Measurements from ENCODE around the gene TAOK2.

TAOK2 gene

GRCh38 chr16:30003670-30004423 is 30.2 kb downstream of the TAOK2 start:
- no peak overlapping the region for H3K9ac ChIP-seq (ENCODE audit: low read depth, low read length)

GRCh38 chr16:30004424-30004776 is 30.7 kb downstream of the TAOK2 start:
- Histone ChIP-seq H3K36me3 (ENCODE audit: control insufficient read depth, insufficient read depth, low read length) (peaks cover 37% of the 10 kb centered on the region), H3K4me1 (ENCODE audit: control insufficient read depth, insufficient read depth, low read length) (peaks cover 2% of the 10 kb centered on the region), H3K27me3 (ENCODE audit: control insufficient read depth, insufficient read depth, low read length) (peaks cover 3% of the 10 kb centered on the region), H3K9me3 (ENCODE audit: control insufficient read depth, insufficient read depth, low read length) (no peaks in the 10 kb centered on the region), H3K9ac (ENCODE audit: low read depth, low read length) (no peak overlapping the region), H3K4me3 (ENCODE audit: low read depth, low read length) (no peak overlapping the region)

More at GRCh38 chr16:30003670-30004423, 30.2 kb downstream of the TAOK2 start:
- Histone ChIP-seq H3K36me3 (ENCODE audit: control insufficient read depth, insufficient read depth, low read length) (peaks cover 37% of the 10 kb centered on the region), H3K9me3 (ENCODE audit: control insufficient read depth, insufficient read depth, low read length) (no peaks in the 10 kb centered on the region), H3K4me1 (ENCODE audit: control insufficient read depth, insufficient read depth, low read length) (peaks cover 2% of the 10 kb centered on the region), H3K4me3 (ENCODE audit: low read depth, low read length) (no peak overlapping the region), H3K27me3 (ENCODE audit: control insufficient read depth, insufficient read depth, low read length) (no peaks in the 10 kb centered on the region)

- H3K4me1 ChIP-seq (ENCODE audit: control insufficient read depth, insufficient read depth, low read length), result peaks cover 2% of the 10 kb centered on the region
- peaks cover 4% of the 10 kb centered on the region for H3K27me3 ChIP-seq (ENCODE audit: control insufficient read depth, insufficient read depth, low read length)
- H3K4me3 ChIP-seq (ENCODE audit: low read depth, low read length), result no peak overlapping the region
- peaks cover 37% of the 10 kb centered on the region for H3K36me3 ChIP-seq (ENCODE audit: control insufficient read depth, insufficient read depth, low read length)
- no peak overlapping the region for H3K9ac ChIP-seq (ENCODE audit: low read depth, low read length)
- no peaks in the 10 kb centered on the region for H3K9me3 ChIP-seq (ENCODE audit: control insufficient read depth, insufficient read depth, low read length)
Measured at GRCh38 chr16:30004811-30005242, 31.2 kb downstream of the TAOK2 start.

GRCh38 chr16:30005341-30006094 is 31.9 kb downstream of the TAOK2 start:
- H3K4me1 ChIP-seq (ENCODE audit: control insufficient read depth, insufficient read depth, low read length), result peaks cover 2% of the 10 kb centered on the region
- H3K36me3 ChIP-seq (ENCODE audit: control insufficient read depth, insufficient read depth, low read length), result peaks cover 37% of the 10 kb centered on the region
- H3K9ac ChIP-seq (ENCODE audit: low read depth, low read length), result no peak overlapping the region

GRCh38 chr16:30006095-30006473 is 32.4 kb downstream of the TAOK2 start:
- Histone ChIP-seq H3K9ac (ENCODE audit: low read depth, low read length) (no peak overlapping the region), H3K27me3 (ENCODE audit: control insufficient read depth, insufficient read depth, low read length) (peaks cover 12% of the 10 kb centered on the region), H3K4me3 (ENCODE audit: low read depth, low read length) (no peak overlapping the region), H3K9me3 (ENCODE audit: control insufficient read depth, insufficient read depth, low read length) (no peaks in the 10 kb centered on the region), H3K4me1 (ENCODE audit: control insufficient read depth, insufficient read depth, low read length) (peaks cover 2% of the 10 kb centered on the region), H3K36me3 (ENCODE audit: control insufficient read depth, insufficient read depth, low read length) (peaks cover 37% of the 10 kb centered on the region)

More at GRCh38 chr16:30005341-30006094, 31.9 kb downstream of the TAOK2 start:
- Histone ChIP-seq H3K27me3 (ENCODE audit: control insufficient read depth, insufficient read depth, low read length) (peaks cover 11% of the 10 kb centered on the region), H3K4me3 (ENCODE audit: low read depth, low read length) (no peak overlapping the region), H3K9me3 (ENCODE audit: control insufficient read depth, insufficient read depth, low read length) (no peaks in the 10 kb centered on the region)

- no peak overlapping the region for H3K4me3 ChIP-seq (ENCODE audit: low read depth, low read length)
- H3K9ac ChIP-seq (ENCODE audit: low read depth, low read length), result no peak overlapping the region
- peaks cover 12% of the 10 kb centered on the region for H3K27me3 ChIP-seq (ENCODE audit: control insufficient read depth, insufficient read depth, low read length)
- no peaks in the 10 kb centered on the region for H3K9me3 ChIP-seq (ENCODE audit: control insufficient read depth, insufficient read depth, low read length)
- H3K4me1 ChIP-seq (ENCODE audit: control insufficient read depth, insufficient read depth, low read length), result no peaks in the 10 kb centered on the region
- H3K36me3 ChIP-seq (ENCODE audit: control insufficient read depth, insufficient read depth, low read length), result peaks cover 34% of the 10 kb centered on the region
Measured at GRCh38 chr16:30006659-30007377, 33.1 kb downstream of the TAOK2 start.

- peaks cover 15% of the 10 kb centered on the region for H3K27me3 ChIP-seq (ENCODE audit: control insufficient read depth, insufficient read depth, low read length)
- H3K4me3 ChIP-seq (ENCODE audit: low read depth, low read length), result no peak overlapping the region
- H3K9me3 ChIP-seq (ENCODE audit: control insufficient read depth, insufficient read depth, low read length), result no peaks in the 10 kb centered on the region
- H3K36me3 ChIP-seq (ENCODE audit: control insufficient read depth, insufficient read depth, low read length), result peaks cover 28% of the 10 kb centered on the region
- no peaks in the 10 kb centered on the region for H3K4me1 ChIP-seq (ENCODE audit: control insufficient read depth, insufficient read depth, low read length)
- H3K9ac ChIP-seq (ENCODE audit: low read depth, low read length), result no peak overlapping the region
Measured at GRCh38 chr16:30007378-30007895, 33.8 kb downstream of the TAOK2 start.

- Histone ChIP-seq H3K9ac (ENCODE audit: low read depth, low read length) (no peak overlapping the region), H3K27me3 (ENCODE audit: control insufficient read depth, insufficient read depth, low read length) (peaks cover 15% of the 10 kb centered on the region), H3K4me3 (ENCODE audit: low read depth, low read length) (no peak overlapping the region), H3K4me1 (ENCODE audit: control insufficient read depth, insufficient read depth, low read length) (no peaks in the 10 kb centered on the region), H3K9me3 (ENCODE audit: control insufficient read depth, insufficient read depth, low read length) (no peaks in the 10 kb centered on the region), H3K36me3 (ENCODE audit: control insufficient read depth, insufficient read depth, low read length) (peaks cover 14% of the 10 kb centered on the region)
Measured at GRCh38 chr16:30009085-30009862, 35.6 kb downstream of the TAOK2 start.

- Histone ChIP-seq H3K9ac (ENCODE audit: low read depth, low read length) (no peak overlapping the region), H3K9me3 (ENCODE audit: control insufficient read depth, insufficient read depth, low read length) (no peaks in the 10 kb centered on the region), H3K4me1 (ENCODE audit: control insufficient read depth, insufficient read depth, low read length) (no peaks in the 10 kb centered on the region), H3K4me3 (ENCODE audit: low read depth, low read length) (peak overlapping the region; percentile 61), H3K36me3 (ENCODE audit: control insufficient read depth, insufficient read depth, low read length) (peaks cover 12% of the 10 kb centered on the region), H3K27me3 (ENCODE audit: control insufficient read depth, insufficient read depth, low read length) (peaks cover 15% of the 10 kb centered on the region)
Measured at GRCh38 chr16:30009990-30010843, 36.5 kb downstream of the TAOK2 start.

GRCh38 chr16:30010844-30011713 is 37.4 kb downstream of the TAOK2 start, which contains the start of gene DOC2A:
DOC2A (minus strand) TSS chr16:30011027; CDS start chr16:30010222, 805 bp downstream.
- Histone ChIP-seq H3K9me3 (ENCODE audit: control insufficient read depth, insufficient read depth, low read length) (no peaks in the 10 kb centered on the region), H3K36me3 (ENCODE audit: control insufficient read depth, insufficient read depth, low read length) (peaks cover 7% of the 10 kb centered on the region), H3K4me3 (ENCODE audit: low read depth, low read length) (peak within 1 kb of the TSS; percentile 68), H3K4me1 (ENCODE audit: control insufficient read depth, insufficient read depth, low read length) (no peaks in the 10 kb centered on the region), H3K27me3 (ENCODE audit: control insufficient read depth, insufficient read depth, low read length) (peaks cover 15% of the 10 kb centered on the region), H3K9ac (ENCODE audit: low read depth, low read length) (no peak within 1 kb of the TSS)

All from iPS-15b (cell line).